Tibial nerve (tissue), 4 donors: ENCODE results near the gene PTBP1. TPM values are rescaled to one million over a fixed set of nuclear protein-coding genes. Genes with fewer than 3 reads are reported as not detected.
A peak's percentile ranks its signal among the peaks of the same experiment; 100 is the strongest.

Source experiments
- DNase-seq, 2 donors: peaks; one replicate each; pipeline ENCODE4 v3.0.0-alpha.2; 2019; ENCODE audit warnings: low spot score in 2 of 2
- H3K27ac ChIP-seq, 4 donors: fragments of 200-600 bp; sonication (generic) in 3 of 4; one replicate each; pipeline ENCODE4 v1.5.1; 2017 to 2019; ENCODE audit warnings: mild to moderate bottlenecking in 1 of 4
- H3K27me3 ChIP-seq, 2 donors: fragments of 200-600 bp; sonication (generic) in 1 of 2; one replicate each; pipeline versions ENCODE4 v1.5.1 to v1.6.0; 2017 to 2019
- H3K36me3 ChIP-seq, 3 donors: fragments of 200-600 bp; sonication (generic); one replicate each; pipeline ENCODE4 v1.5.1; 2018 to 2019
- H3K4me1 ChIP-seq, 4 donors: fragments of 200-600 bp; sonication (generic) in 3 of 4; one replicate each; pipeline ENCODE4 v1.5.1; 2017 to 2019
- H3K4me3 ChIP-seq, 4 donors: fragments of 200-600 bp; sonication (generic) in 3 of 4; one replicate each; pipeline ENCODE4 v1.5.1; 2017 to 2019; ENCODE audit warnings: mild to moderate bottlenecking in 1 of 4, moderate library complexity in 1 of 4
- H3K9me3 ChIP-seq, 4 donors: fragments of 200-600 bp; sonication (generic) in 3 of 4; one replicate each; pipeline ENCODE4 v1.5.1; 2017 to 2019
- EP300 ChIP-seq, 2 donors: sonication (generic); formaldehyde crosslinking; IDR thresholded peaks; one replicate each; pipeline ENCODE4 v1.6.1; 2017; ENCODE audit warnings: antibody characterized with exemption in 2 of 2, mild to moderate bottlenecking in 1 of 2
- POLR2A ChIP-seq, 2 donors: fragments of 450-650 bp; IDR thresholded peaks; one replicate each; pipeline ENCODE4 v1.6.1; 2017; ENCODE audit warnings: antibody characterized with exemption in 2 of 2, mild to moderate bottlenecking in 2 of 2, moderate library complexity in 2 of 2
- whole genome bisulfite sequencing, 2 donors: methylation state at CpG; one replicate each; pipeline ENCODE4 v1.1.5; 2018; 5-methylcytosine and 5-hydroxymethylcytosine counted together
- total RNA-seq, 4 donors: library from RNA; depleted of rRNA; stranded (reverse); fragments of >200 nt; gene quantifications; one replicate each; pipeline ENCODE4 v1.1.0, GENCODE V29; 2016
- TF ChIP-seq, protein P1 (sequence below), 5 experiments: fragments of 200-600 bp in 3 of 5; fragments of 450-650 bp in 2 of 5; sonication (generic) in 3 of 5; IDR thresholded peaks; one replicate each; pipeline ENCODE4 v1.5.1; 2016 to 2019; ENCODE audit warnings: antibody characterized with exemption in 5 of 5, mild to moderate bottlenecking in 3 of 5, moderate library complexity in 2 of 5

PTBP1 gene
- total RNA-seq, 4 donors from 2014 or later, result 118 to 205 (median 141) TPM

DNA sequence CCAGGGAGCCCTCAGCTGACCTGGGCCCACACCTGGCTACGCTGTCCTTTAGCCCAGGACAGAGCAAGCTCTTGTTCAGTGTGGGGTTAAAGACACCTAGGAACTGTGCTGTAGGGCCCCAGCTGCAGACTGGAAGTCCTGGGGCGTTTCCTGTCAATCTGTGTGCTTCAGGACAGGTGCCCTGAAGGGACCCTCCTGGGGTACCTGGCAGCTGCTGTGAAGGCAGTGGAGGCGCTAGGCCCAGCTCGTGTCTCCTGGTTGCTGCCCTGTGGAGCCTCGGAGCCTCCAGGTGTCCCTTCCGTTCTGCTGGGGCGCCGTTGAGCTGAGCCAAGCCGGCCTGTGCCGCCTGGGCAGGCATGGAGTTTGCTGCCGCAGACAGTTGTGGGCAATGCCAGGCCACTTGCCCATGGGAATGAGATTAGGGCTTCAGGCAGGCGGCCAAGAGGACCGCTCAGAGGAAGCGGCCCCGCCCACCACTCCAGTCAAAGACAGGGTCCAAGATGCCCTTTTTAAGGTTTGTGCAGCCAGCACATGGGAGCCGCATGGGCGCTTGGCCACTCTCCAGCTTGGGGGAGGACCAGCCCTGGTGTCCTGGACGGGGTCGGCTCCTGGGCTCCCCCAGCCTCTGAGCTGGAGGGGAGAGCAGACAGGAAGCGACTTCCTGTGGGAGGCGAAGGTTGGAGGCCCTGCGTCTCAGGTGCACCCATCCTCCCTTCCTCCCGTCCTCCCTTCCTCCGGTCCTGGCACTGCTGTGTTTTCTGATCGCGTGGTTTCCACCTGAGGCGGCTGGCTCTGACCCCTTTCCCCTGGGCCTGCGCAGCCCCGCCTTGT is 4.0 kb downstream of the PTBP1 start:
- DNase-seq, result no peak
- WGBS, 2 donors, result 31 to 34% methylated on average over 24 to 29 of the region's 29 CpGs
- no peaks in the 10 kb centered on the region for H3K9me3 ChIP-seq
- H3K36me3 ChIP-seq, result peaks cover 11 to 42% (median 27%) of the 10 kb centered on the region in 3 donors
- peak overlapping the region in 3 of 4 donors; percentile 36 to 97 (median 59) for H3K27ac ChIP-seq
- H3K4me3 ChIP-seq, result peak overlapping the region in 3 of 4 donors; percentile 0 to 19 (median 15)
- H3K4me1 ChIP-seq, result peaks cover 9 to 74% (median 54%) of the 10 kb centered on the region in 4 donors
- no peaks in the 10 kb centered on the region for H3K27me3 ChIP-seq
- peak in 1 of 2 donors; percentile 21 for TF ChIP-seq EP300 (IDR thresholded peaks at IDR 0.05)
- TF ChIP-seq, protein P1, sequence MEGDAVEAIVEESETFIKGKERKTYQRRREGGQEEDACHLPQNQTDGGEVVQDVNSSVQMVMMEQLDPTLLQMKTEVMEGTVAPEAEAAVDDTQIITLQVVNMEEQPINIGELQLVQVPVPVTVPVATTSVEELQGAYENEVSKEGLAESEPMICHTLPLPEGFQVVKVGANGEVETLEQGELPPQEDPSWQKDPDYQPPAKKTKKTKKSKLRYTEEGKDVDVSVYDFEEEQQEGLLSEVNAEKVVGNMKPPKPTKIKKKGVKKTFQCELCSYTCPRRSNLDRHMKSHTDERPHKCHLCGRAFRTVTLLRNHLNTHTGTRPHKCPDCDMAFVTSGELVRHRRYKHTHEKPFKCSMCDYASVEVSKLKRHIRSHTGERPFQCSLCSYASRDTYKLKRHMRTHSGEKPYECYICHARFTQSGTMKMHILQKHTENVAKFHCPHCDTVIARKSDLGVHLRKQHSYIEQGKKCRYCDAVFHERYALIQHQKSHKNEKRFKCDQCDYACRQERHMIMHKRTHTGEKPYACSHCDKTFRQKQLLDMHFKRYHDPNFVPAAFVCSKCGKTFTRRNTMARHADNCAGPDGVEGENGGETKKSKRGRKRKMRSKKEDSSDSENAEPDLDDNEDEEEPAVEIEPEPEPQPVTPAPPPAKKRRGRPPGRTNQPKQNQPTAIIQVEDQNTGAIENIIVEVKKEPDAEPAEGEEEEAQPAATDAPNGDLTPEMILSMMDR (IDR thresholded peaks at IDR 0.05), result no peak
- TF ChIP-seq POLR2A (IDR thresholded peaks at IDR 0.05), result no peak

- TF ChIP-seq EP300 (IDR thresholded peaks at IDR 0.05), result no peak
- TF ChIP-seq, protein P1 (IDR thresholded peaks at IDR 0.05), result no peak
- TF ChIP-seq POLR2A (IDR thresholded peaks at IDR 0.05), result no peak
- H3K4me1 ChIP-seq, result peaks cover 9 to 71% (median 51%) of the 10 kb centered on the region in 4 donors
- H3K4me3 ChIP-seq, result peak overlapping the region in 2 of 4 donors; percentile 15 to 19
- H3K27ac ChIP-seq, result peak overlapping the region in 3 of 4 donors; percentile 29 to 59 (median 36)
- H3K27me3 ChIP-seq, result no peaks in the 10 kb centered on the region
- 25 to 29% methylated on average over 21 to 23 of the region's 23 CpGs for WGBS, 2 donors
- peaks cover 11 to 50% (median 34%) of the 10 kb centered on the region in 3 donors for H3K36me3 ChIP-seq
- DNase-seq, result no peak
- H3K9me3 ChIP-seq, result no peaks in the 10 kb centered on the region
Measured at GRCh38 chr19:801861-802497, 4.7 kb downstream of the PTBP1 start.

- peaks cover 15 to 56% (median 37%) of the 10 kb centered on the region in 3 donors for H3K36me3 ChIP-seq
- H3K4me3 ChIP-seq, result peak overlapping the region in 1 of 4 donors; percentile 15
- peaks cover 9 to 71% (median 51%) of the 10 kb centered on the region in 4 donors for H3K4me1 ChIP-seq
- TF ChIP-seq, protein P1 (IDR thresholded peaks at IDR 0.05), result no peak
- TF ChIP-seq POLR2A (IDR thresholded peaks at IDR 0.05), result no peak
- TF ChIP-seq EP300 (IDR thresholded peaks at IDR 0.05), result no peak
- peak overlapping the region in 1 of 4 donors; percentile 59 for H3K27ac ChIP-seq
- H3K27me3 ChIP-seq, result no peaks in the 10 kb centered on the region
- no peaks in the 10 kb centered on the region for H3K9me3 ChIP-seq
- WGBS, 2 donors, result 23 to 36% methylated on average over 27 to 28 of the region's 28 CpGs
- DNase-seq, result no peak
Measured at GRCh38 chr19:802498-803098, 5.3 kb downstream of the PTBP1 start.

GRCh38 chr19:803099-803561 is 5.9 kb downstream of the PTBP1 start:
- H3K27ac ChIP-seq, result no peak overlapping the region

More at GRCh38 chr19:803099-803561, 5.9 kb downstream of the PTBP1 start:
- peaks cover 9 to 71% (median 51%) of the 10 kb centered on the region in 4 donors for H3K4me1 ChIP-seq
- peak overlapping the region in 1 of 4 donors; percentile 15 for H3K4me3 ChIP-seq
- WGBS, 2 donors, result 65 to 72% methylated on average over 7 to 13 of the region's 17 CpGs
- TF ChIP-seq, protein P1 (IDR thresholded peaks at IDR 0.05), result no peak
- TF ChIP-seq POLR2A (IDR thresholded peaks at IDR 0.05) (no peak), EP300 (IDR thresholded peaks at IDR 0.05) (no peak)
- peaks cover 15 to 61% (median 42%) of the 10 kb centered on the region in 3 donors for H3K36me3 ChIP-seq
- no peak for DNase-seq
- no peaks in the 10 kb centered on the region for H3K27me3 ChIP-seq
- H3K9me3 ChIP-seq, result no peaks in the 10 kb centered on the region
